Endothelial cell of umbilical vein (primary cell): ENCODE measurements around the gene CAMTA1.

Source experiments
- CTCF ChIP-seq, 2 donors: IDR thresholded peaks; 1 replicate in 1 of 2; 2 replicates in 1 of 2; pipeline ENCODE4 v1.5.1; 2011; ENCODE audit warnings: low read length in 2 of 2, mild to moderate bottlenecking in 2 of 2, moderate library complexity in 2 of 2, control low read depth in 1 of 2, inconsistent platforms in 1 of 2, low read depth in 1 of 2; ENCODE audit not compliant: insufficient read depth in 1 of 2; ENCODE audit errors: extremely low read depth in 1 of 2
- MAX ChIP-seq: IDR thresholded peaks from 2 replicates; pipeline ENCODE4 v1.6.1; 2011; ENCODE audit not compliant: insufficient read depth, insufficient read length

GRCh38 chr1:7121622-7121988 lies 336.4 kb downstream of the CAMTA1 start:
- TF ChIP-seq MAX: no peak
- TF ChIP-seq CTCF (IDR thresholded peaks at IDR 0.05; ENCODE audit: extremely low read depth in 1 of 2, insufficient read depth in 1 of 2, low read depth in 1 of 2, low read length in 2 of 2): no peak
